ENCODE results near the gene COP1. TPM values are rescaled to one million over a fixed set of nuclear protein-coding genes. Genes with fewer than 3 reads are reported as not detected.

The COP1 gene
- total RNA-seq, 4 donors from 2014 or later, result 74.1 to 104 (median 87.5) TPM

DNA sequence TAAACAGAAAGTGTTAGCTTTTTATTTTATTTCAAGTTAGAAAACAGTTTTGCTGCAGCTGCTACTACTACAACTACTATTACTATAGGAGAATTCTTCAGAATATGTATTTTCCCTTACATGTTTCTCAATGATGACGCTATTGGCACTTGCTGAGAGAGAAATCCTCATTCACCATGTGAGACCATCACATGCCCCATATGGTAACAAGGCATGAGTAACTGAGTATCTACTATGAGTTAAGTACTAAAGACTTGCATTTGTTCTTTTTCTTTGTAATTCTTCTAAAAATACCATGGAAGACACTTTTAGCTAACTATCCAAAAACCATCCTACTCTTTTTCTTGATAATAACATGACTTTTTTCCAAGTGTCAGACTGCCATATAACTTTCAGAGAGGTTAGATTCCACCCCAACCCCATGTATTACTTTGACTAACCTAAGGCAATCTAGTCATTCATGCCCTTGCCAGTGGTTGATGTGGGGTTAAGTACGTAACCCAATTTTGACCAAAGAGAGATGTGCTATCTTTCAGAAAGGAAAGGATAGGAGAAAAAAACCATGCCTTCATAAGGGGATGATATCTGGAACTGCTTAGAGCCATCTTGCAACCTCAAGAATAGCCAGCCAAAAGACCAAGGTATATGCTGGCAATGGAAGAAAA, 42.9 kb downstream of the COP1 start:
- Histone ChIP-seq H3K27me3 (no peaks in the 10 kb centered on the region), H3K4me1 (no peaks in the 10 kb centered on the region), H3K9me3 (peaks cover 0 to 5% (median 0%) of the 10 kb centered on the region in 4 donors), H3K4me3 (no peak overlapping the region), H3K36me3 (peaks cover 0 to 38% (median 0%) of the 10 kb centered on the region in 3 donors), H3K27ac (no peak overlapping the region)
- DNase-seq (ENCODE audit: low spot score in 2 of 2), result no peak
- WGBS, 2 donors, result 96 to 98% methylated on average over 2 of the region's 2 CpGs
- TF ChIP-seq, protein P1, sequence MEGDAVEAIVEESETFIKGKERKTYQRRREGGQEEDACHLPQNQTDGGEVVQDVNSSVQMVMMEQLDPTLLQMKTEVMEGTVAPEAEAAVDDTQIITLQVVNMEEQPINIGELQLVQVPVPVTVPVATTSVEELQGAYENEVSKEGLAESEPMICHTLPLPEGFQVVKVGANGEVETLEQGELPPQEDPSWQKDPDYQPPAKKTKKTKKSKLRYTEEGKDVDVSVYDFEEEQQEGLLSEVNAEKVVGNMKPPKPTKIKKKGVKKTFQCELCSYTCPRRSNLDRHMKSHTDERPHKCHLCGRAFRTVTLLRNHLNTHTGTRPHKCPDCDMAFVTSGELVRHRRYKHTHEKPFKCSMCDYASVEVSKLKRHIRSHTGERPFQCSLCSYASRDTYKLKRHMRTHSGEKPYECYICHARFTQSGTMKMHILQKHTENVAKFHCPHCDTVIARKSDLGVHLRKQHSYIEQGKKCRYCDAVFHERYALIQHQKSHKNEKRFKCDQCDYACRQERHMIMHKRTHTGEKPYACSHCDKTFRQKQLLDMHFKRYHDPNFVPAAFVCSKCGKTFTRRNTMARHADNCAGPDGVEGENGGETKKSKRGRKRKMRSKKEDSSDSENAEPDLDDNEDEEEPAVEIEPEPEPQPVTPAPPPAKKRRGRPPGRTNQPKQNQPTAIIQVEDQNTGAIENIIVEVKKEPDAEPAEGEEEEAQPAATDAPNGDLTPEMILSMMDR (IDR thresholded peaks at IDR 0.05), result no peak

DNA sequence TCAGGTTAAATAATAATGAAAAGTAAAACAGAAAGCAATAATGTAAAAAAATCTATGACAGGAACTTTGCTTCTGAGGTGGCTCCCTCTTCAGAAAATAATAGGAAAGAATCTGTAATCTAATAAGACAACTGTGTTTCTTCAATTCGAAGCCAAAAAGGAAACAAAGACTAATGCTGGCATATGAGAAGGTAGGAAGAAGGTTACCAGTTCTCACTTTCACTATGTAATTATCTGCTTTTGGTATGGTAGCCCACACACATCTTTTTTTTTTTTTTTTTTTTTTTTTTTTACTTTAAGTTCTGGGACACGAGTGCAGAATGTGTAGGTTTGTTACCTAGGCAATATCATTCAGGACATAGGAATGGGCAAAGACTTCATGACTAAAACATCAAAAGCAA, 47.1 kb downstream of the COP1 start:
- 62 to 72% methylated on average over 2 of the region's 2 CpGs for WGBS, 2 donors
- TF ChIP-seq, protein P1 (IDR thresholded peaks at IDR 0.05), result no peak
- TF ChIP-seq POLR2A (IDR thresholded peaks at IDR 0.05), result no peak
- TF ChIP-seq EP300 (IDR thresholded peaks at IDR 0.05), result no peak
- Histone ChIP-seq H3K27me3 (no peaks in the 10 kb centered on the region), H3K27ac (no peak overlapping the region), H3K36me3 (peaks cover 0 to 71% (median 6%) of the 10 kb centered on the region in 3 donors), H3K4me1 (no peaks in the 10 kb centered on the region), H3K9me3 (peaks cover 0 to 29% (median 8%) of the 10 kb centered on the region in 4 donors), H3K4me3 (no peak overlapping the region)
- DNase-seq (ENCODE audit: low spot score in 2 of 2), result no peak

DNA sequence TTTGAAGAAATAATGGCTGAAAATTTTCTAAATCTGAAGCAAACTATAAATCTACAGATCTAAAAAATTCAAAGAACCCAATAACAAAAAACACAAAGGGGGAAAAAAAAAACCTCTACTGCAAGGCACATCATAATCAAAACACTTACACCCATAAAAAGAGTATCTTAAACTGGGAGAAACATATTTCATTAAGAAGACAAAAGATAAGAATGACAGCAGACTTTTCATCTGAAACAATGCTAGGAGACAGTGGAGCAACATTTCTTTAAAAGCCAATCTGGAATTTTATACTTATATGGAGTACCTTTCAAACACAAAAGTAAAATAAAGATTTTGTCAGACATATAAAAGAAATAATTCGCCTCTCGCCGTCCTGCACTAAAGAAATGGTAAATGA, 49.1 kb downstream of the COP1 start:
- WGBS, 2 donors, result 98% methylated on average over 3 of the region's 3 CpGs
- Histone ChIP-seq H3K9me3 (peaks cover 0 to 29% (median 8%) of the 10 kb centered on the region in 4 donors), H3K36me3 (peaks cover 0 to 80% (median 6%) of the 10 kb centered on the region in 3 donors), H3K27me3 (no peaks in the 10 kb centered on the region), H3K4me1 (no peaks in the 10 kb centered on the region), H3K4me3 (no peak overlapping the region), H3K27ac (no peak overlapping the region)
- no peak for DNase-seq (ENCODE audit: low spot score in 2 of 2)
- TF ChIP-seq, protein P1 (IDR thresholded peaks at IDR 0.05), result no peak
- TF ChIP-seq EP300 (IDR thresholded peaks at IDR 0.05) (no peak), POLR2A (IDR thresholded peaks at IDR 0.05) (no peak)

DNA sequence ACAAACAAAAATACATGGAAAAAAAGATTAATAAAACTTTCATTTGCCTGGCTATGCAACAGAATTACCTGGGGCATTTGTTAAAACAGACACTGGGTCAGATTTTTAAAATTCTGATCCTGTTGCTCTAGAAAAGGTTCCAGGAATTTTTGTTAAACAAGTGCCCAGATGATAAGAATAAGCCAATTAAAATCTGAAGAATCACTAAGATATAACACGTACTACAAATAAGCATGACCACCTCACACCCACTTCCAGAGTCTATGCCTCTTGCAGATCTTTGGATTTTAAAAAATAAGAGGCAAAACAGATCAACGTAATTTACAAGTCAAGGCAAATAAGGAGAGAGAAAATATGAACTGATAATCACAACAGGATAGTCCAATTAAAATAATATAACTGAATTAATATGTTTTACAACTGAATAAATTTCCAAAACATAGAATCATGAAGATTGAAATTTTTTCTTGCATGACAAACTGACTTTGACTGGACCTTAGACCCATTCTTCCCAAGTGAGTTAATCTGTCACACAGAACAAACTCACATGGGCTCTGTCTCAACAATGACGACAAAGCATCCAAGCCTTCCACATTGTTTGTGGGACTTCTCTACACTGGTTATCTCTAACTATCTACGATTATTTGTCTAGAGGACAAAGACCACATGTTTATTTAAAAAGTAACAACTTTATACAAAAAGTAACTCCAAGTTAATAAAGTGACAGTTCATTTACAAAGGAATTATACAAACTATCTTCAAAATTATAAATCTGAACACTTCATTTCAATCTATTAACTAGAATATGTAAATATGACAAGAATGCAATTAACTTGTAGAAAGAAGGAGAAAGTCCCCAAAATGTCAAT, 56.9 kb downstream of the COP1 start:
- Histone ChIP-seq H3K9me3 (no peaks in the 10 kb centered on the region), H3K4me3 (no peak overlapping the region), H3K36me3 (peaks cover 0 to 45% (median 0%) of the 10 kb centered on the region in 3 donors), H3K27ac (no peak overlapping the region), H3K27me3 (no peaks in the 10 kb centered on the region), H3K4me1 (peaks cover 0 to 8% (median 0%) of the 10 kb centered on the region in 4 donors)
- DNase-seq (ENCODE audit: low spot score in 2 of 2), result no peak
- TF ChIP-seq POLR2A (IDR thresholded peaks at IDR 0.05) (no peak), EP300 (IDR thresholded peaks at IDR 0.05) (no peak)
- TF ChIP-seq, protein P1 (IDR thresholded peaks at IDR 0.05), result no peak
- WGBS, 2 donors, result 72 to 75% methylated on average over 4 of the region's 4 CpGs

DNA sequence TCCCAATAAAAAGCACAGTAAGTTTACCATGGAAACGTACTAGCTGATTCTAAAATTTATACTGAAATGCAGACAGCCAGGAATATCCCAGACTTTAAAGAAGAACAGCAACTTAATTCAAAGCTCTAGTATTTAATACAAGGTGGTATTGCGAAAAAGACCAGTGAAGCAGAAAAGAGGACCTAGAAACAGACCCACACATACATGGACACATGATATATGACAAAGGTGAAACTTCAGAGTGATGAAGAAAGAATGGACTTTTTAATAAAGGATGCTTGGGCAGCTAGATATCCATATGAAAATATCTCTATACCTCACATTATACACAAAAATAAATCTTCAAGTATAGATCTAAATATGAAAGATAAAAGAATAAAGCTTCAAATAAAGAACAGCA, 62.6 kb downstream of the COP1 start:
- Histone ChIP-seq H3K4me1 (no peaks in the 10 kb centered on the region), H3K27me3 (no peaks in the 10 kb centered on the region), H3K36me3 (peaks cover 0 to 32% (median 0%) of the 10 kb centered on the region in 3 donors), H3K4me3 (no peak overlapping the region), H3K9me3 (no peaks in the 10 kb centered on the region), H3K27ac (no peak overlapping the region)
- TF ChIP-seq POLR2A (IDR thresholded peaks at IDR 0.05), result no peak
- TF ChIP-seq, protein P1 (IDR thresholded peaks at IDR 0.05), result no peak
- TF ChIP-seq EP300 (IDR thresholded peaks at IDR 0.05), result no peak
- DNase-seq (ENCODE audit: low spot score in 2 of 2), result no peak
- 95 to 97% methylated on average over 2 of the region's 2 CpGs for WGBS, 2 donors

Measured in tibial nerve (tissue), 4 donors.